ENCODE data around the gene PKN2.

PKN2 gene

GRCh38 chr1:88683541-88684481 is at the start of gene PKN2:
TSS of gene PKN2 (plus strand) at chr1:88684273. CDS start at chr1:88684581, 308 bp downstream.
- peak; percentile 92 to 96 (median 94) for DNase-seq

GRCh38 chr1:88634538-88634937 is 49.5 kb upstream of the PKN2 start:
- no peak for DNase-seq

GRCh38 chr1:88640060-88640459 is 44.0 kb upstream of the PKN2 start:
- DNase-seq: no peak

- DNase-seq: no peak
Measured at GRCh38 chr1:88645886-88646285, 38.2 kb upstream of the PKN2 start.

- no peak for DNase-seq
Measured at GRCh38 chr1:88646476-88647248, 37.4 kb upstream of the PKN2 start.

- DNase-seq: no peak
Measured at GRCh38 chr1:88647249-88647645, 36.8 kb upstream of the PKN2 start.

GRCh38 chr1:88647749-88648415 is 36.2 kb upstream of the PKN2 start:
- DNase-seq: no peak

- no peak for DNase-seq
Measured at GRCh38 chr1:88648706-88649105, 35.4 kb upstream of the PKN2 start.

GRCh38 chr1:88649932-88650331 is 34.1 kb upstream of the PKN2 start:
- DNase-seq: no peak

GRCh38 chr1:88650676-88651418 is 33.2 kb upstream of the PKN2 start:
- DNase-seq: no peak

- no peak for DNase-seq
Measured at GRCh38 chr1:88655140-88655539, 28.9 kb upstream of the PKN2 start.

- DNase-seq: no peak
Measured at GRCh38 chr1:88655685-88656299, 28.3 kb upstream of the PKN2 start.

- no peak for DNase-seq
Measured at GRCh38 chr1:88658419-88658818, 25.7 kb upstream of the PKN2 start.

GRCh38 chr1:88659552-88659951 is 24.5 kb upstream of the PKN2 start:
- no peak for DNase-seq

- DNase-seq: no peak
Measured at GRCh38 chr1:88661188-88661587, 22.9 kb upstream of the PKN2 start.

GRCh38 chr1:88661951-88662699 is 21.9 kb upstream of the PKN2 start:
- no peak for DNase-seq

- DNase-seq: no peak
Measured at GRCh38 chr1:88662723-88663122, 21.4 kb upstream of the PKN2 start.

GRCh38 chr1:88668405-88668804 is 15.7 kb upstream of the PKN2 start:
- DNase-seq: no peak

GRCh38 chr1:88670462-88670861 is 13.6 kb upstream of the PKN2 start:
- no peak for DNase-seq

GRCh38 chr1:88673446-88673845 is 10.6 kb upstream of the PKN2 start:
- DNase-seq: no peak

- DNase-seq: no peak
Measured at GRCh38 chr1:88678405-88678804, 5.7 kb upstream of the PKN2 start.

All from activated CD4-positive, CD25-positive, alpha-beta regulatory T cell (primary cell).